Measurements from ENCODE around the gene SPAG5. TPM values are rescaled to one million over a fixed set of nuclear protein-coding genes. Genes with fewer than 3 reads are reported as not detected.

SPAG5 gene
- total RNA-seq, 2 donors from 2014 or later = 19.2 to 31.5 TPM

DNA sequence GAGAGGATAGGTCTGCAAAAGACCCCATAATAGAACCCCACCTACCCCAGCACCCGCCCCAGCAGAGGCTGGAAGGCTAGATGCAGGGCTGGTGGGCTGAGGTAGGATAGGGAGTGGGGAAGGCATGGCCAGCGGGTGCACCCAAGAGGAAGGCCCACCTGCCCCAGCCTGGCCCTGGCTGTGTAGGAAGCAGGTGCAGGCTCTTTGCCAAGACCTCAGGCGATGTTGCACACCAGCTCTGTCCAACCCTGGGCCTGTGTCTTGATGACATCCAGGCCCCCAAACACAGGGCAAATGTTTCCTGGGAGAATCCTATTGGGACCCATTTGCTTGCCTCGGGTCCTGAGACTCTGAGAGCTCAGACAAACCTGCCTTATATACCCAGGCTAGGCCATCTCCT is 58.6 kb downstream of the SPAG5 start:
- no peaks in the 10 kb centered on the region for H3K9me3 ChIP-seq (ENCODE audit: control insufficient read depth, low read length, poor library complexity, severe bottlenecking)
- H3K4me3 Mint-ChIP-seq = peak overlapping the region; percentile 15
- peaks cover 4% of the 10 kb centered on the region for H3K36me3 Mint-ChIP-seq (ENCODE audit: low read depth)
- peak overlapping the region; percentile 54 for H3K27ac Mint-ChIP-seq
- ATAC-seq (no peak), DNase-seq (no peak)
- H3K4me1 Mint-ChIP-seq = peaks cover 4% of the 10 kb centered on the region
- no peaks in the 10 kb centered on the region for H3K27me3 Mint-ChIP-seq

DNA sequence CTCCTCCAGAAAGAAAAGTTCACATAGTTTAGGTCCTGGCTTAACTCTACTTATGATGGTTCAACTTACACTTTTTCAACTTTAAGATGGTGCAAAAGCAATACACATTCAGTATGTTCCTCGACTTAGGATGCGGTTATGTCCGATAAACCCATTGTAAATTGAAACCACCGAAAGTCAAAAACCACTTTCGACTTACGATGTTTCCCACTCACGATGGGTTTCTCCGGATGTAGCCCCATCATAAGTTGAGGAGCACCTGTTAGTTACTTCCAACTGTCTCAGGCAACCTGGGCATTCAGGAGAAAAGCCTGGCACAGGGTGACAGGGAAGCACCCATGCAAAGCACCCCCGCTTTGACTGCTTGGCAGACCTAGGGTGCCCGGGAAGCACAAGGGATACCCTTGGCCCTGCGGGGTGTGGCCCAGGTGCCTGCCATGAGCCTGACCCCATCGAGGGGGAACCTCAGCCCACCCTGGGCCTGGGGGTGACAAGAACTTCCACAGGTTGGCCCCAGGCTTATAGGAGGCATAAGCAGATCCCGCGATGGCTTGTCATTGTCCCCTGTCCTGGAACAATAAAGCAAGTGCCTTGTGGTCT is 60.4 kb downstream of the SPAG5 start:
- DNase-seq (no peak), ATAC-seq (no peak)
- Mint-ChIP-seq H3K27me3 (no peaks in the 10 kb centered on the region), H3K4me1 (peaks cover 2% of the 10 kb centered on the region), H3K27ac (peak overlapping the region; percentile 29), H3K4me3 (no peak overlapping the region), H3K36me3 (ENCODE audit: low read depth) (no peaks in the 10 kb centered on the region)
- no peaks in the 10 kb centered on the region for H3K9me3 ChIP-seq (ENCODE audit: control insufficient read depth, low read length, poor library complexity, severe bottlenecking)

DNA sequence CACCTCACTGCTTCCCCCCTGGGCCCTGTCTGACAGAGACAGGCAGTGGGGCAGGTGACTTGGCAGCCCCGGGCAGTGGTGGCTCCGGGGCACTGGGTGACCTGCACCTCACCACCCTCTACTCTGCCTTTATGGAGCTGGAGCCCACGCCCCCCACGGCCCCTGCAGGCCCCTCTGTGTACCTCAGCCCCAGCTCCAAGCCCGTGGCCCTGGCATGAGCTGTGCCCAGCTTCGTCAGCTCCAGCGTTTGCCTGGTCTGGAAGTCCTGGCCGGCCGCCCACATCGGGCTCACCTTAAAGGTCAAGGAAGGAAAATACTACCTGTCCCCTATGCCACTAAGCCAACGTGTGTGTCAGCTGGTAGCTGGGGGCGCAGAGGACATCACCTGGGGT is 61.6 kb downstream of the SPAG5 start:
- Mint-ChIP-seq H3K27ac (peak overlapping the region; percentile 21), H3K36me3 (ENCODE audit: low read depth) (no peaks in the 10 kb centered on the region), H3K4me1 (peaks cover 3% of the 10 kb centered on the region), H3K27me3 (no peaks in the 10 kb centered on the region), H3K4me3 (no peak overlapping the region)
- no peaks in the 10 kb centered on the region for H3K9me3 ChIP-seq (ENCODE audit: control insufficient read depth, low read length, poor library complexity, severe bottlenecking)
- DNase-seq (no peak), ATAC-seq (no peak)

DNA sequence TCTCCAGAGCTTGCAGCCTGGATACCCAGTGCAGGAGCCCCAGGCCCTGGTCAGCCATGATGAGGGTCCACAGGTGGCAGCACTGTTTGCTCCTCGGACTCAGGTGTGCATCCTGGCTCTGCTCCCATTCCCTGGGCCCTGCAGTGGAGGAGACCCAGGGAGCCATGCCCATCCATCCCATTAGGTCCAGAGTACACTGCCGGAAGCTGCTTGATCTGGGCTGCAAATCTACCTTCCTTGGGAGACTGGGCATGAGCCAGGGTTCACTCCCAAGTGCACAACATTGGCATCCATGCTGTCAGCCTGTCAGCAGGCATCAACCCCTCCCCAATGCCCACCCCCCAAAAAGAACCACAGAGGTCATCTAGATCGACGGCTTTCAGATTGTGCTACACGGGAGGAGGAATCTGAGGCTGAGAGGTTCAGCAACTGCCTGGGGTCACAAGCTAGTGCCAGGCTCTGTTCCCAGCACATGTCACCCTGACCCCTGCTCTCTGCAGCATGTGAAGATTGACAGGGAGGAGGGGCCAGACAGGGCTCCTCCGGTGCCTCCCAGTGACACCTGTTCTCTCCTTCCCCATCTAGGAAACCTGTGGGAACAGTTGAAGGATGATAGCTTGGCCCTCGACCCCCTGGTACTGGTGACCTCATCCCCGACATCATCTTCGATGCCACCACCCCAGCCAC is 62.1 kb downstream of the SPAG5 start:
- H3K4me3 Mint-ChIP-seq = no peak overlapping the region
- no peaks in the 10 kb centered on the region for H3K9me3 ChIP-seq (ENCODE audit: control insufficient read depth, low read length, poor library complexity, severe bottlenecking)
- peaks cover 3% of the 10 kb centered on the region for H3K4me1 Mint-ChIP-seq
- ATAC-seq (no peak), DNase-seq (no peak)
- H3K27ac Mint-ChIP-seq = peak overlapping the region; percentile 21
- H3K27me3 Mint-ChIP-seq = peaks cover under 1% of the 10 kb centered on the region
- no peaks in the 10 kb centered on the region for H3K36me3 Mint-ChIP-seq (ENCODE audit: low read depth)

DNA sequence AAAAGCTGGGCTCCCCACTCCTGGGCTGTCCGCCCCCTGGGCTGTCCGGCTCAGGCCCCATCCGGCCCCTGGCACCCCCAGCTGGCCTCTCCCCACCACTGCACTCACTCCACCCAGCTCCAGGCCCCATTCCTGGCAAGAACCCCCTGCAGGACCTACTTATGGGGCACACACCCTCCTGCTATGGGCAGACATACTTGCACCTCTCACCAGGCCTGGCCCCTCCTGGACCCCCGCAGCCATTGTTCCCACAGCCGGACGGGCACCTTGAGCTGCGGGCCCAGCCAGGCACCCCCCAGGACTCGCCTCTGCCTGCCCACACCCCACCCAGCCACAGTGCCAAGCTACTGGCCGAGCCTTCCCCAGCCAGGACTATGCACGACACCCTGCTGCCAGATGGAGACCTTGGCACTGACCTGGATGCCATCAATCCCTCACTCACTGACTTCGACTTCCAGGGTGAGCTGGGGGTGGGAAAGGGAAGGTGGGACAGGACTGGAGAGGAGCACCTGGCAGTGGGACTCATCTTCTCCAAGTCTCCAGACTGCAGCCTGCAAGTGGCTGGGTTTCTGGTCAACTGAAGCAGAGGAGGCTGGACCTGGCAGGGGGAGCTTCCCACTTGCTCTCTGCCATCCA is 64.0 kb downstream of the SPAG5 start:
- no peaks in the 10 kb centered on the region for H3K36me3 Mint-ChIP-seq (ENCODE audit: low read depth)
- H3K4me3 Mint-ChIP-seq = no peak overlapping the region
- ATAC-seq (no peak), DNase-seq (no peak)
- H3K9me3 ChIP-seq (ENCODE audit: control insufficient read depth, low read length, poor library complexity, severe bottlenecking) = no peaks in the 10 kb centered on the region
- peaks cover 3% of the 10 kb centered on the region for H3K4me1 Mint-ChIP-seq
- no peak overlapping the region for H3K27ac Mint-ChIP-seq
- peaks cover 7% of the 10 kb centered on the region for H3K27me3 Mint-ChIP-seq

DNA sequence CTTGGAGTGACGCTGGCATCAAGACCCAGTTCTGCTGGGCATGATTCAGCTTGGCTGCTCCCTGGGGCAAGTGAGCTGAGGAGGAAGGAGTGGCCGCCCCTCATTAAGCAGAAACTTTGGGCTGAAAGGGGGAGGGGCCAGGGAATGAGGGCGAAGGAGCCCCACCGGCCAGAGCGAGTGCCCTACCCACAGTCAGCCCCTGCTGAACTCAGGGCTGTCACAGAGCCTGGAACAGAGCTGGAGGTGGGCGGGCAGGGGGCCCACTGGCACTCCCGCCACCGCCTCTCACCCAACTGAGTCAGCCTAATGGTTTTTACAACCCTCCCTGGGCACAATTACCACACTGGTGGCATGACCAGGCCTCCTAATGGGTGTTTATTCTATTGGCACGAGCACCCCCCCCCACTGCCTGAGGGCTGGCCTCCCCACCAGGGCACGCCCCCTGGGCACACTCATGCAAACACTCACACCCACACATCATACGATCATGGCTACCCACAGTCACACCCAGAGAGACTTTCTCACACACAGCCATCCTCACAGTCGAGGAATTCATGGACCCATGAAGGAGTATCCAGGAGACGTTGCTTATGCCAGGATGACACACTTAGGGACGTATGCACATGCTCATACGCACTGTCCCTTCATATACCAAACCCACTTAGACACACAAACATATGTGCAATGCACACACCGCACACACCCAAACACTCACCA is 65.6 kb downstream of the SPAG5 start:
- Mint-ChIP-seq H3K36me3 (ENCODE audit: low read depth) (no peaks in the 10 kb centered on the region), H3K27ac (no peak overlapping the region), H3K27me3 (peaks cover 7% of the 10 kb centered on the region), H3K4me1 (peaks cover 3% of the 10 kb centered on the region), H3K4me3 (no peak overlapping the region)
- DNase-seq (no peak), ATAC-seq (no peak)
- H3K9me3 ChIP-seq (ENCODE audit: control insufficient read depth, low read length, poor library complexity, severe bottlenecking) = no peaks in the 10 kb centered on the region

DNA sequence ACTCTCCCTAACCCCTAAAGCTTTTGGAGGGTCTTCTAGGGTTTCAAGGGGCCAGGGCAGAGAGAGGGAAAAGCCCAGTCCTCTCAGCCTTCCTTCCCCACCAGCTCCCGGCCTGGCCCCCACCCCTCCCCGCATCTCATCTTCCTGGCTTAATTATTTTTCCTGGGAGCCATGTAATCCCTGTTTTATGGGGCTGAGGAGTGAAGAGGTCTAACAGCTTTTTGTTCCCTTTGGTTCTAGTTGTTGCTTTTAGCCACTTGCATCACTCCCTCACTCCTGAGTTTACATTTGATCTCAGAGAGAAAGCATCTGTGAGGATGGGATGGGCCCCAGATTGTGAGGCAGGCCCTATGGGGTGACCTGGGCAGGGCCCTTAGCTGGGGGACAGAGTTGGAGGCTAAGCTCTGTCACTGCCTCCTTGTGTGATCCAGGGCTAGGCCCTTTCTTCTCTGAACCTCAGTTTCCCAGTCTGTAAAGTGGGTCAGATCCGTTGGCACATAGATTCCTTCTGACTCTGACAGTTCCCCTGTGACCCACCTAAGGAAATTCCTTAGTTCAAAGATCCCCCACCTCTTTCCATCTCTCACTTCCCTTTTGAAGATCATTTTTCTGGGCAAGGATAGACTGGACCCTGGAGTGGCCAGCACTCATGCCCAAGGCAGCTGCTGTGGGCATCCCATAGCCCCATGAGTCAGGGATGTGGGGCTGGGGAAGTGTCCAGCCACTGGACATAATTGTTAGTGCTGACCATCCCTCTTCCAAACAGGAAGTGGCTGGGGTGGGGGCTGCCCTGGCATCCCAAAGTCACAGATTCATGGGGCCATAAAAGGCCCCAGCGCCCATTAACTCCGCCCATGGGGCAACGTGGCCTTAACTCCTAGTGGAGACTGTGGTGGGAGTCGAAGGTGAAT is 66.5 kb downstream of the SPAG5 start:
- H3K4me1 Mint-ChIP-seq = peaks cover 3% of the 10 kb centered on the region
- H3K36me3 Mint-ChIP-seq (ENCODE audit: low read depth) = no peaks in the 10 kb centered on the region
- peaks cover 7% of the 10 kb centered on the region for H3K27me3 Mint-ChIP-seq
- ATAC-seq (no peak), DNase-seq (no peak)
- H3K27ac Mint-ChIP-seq = no peak overlapping the region
- no peak overlapping the region for H3K4me3 Mint-ChIP-seq
- H3K9me3 ChIP-seq (ENCODE audit: control insufficient read depth, low read length, poor library complexity, severe bottlenecking) = no peaks in the 10 kb centered on the region

DNA sequence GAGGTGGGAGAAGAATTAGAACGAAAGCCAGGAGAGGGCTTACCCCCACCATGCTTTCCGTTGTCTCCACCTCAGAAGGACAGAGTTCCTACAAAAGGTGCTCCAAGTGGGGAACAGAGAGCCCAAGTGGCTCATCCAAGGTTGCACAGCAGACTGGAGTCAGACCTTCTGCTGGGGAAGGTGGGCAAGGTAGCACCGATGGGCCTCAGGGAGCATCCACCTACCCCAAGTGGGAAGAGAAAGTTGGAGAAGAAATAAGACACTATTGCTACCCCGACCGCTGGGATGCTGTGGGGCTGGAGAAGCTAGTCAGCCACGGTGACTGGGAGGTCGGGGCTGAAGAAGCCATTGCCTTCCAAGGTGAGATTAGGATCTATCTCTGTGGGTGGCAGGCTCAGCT is 67.9 kb downstream of the SPAG5 start:
- Mint-ChIP-seq H3K27me3 (peaks cover 7% of the 10 kb centered on the region), H3K27ac (no peak overlapping the region), H3K4me1 (peaks cover 5% of the 10 kb centered on the region), H3K4me3 (no peak overlapping the region), H3K36me3 (ENCODE audit: low read depth) (no peaks in the 10 kb centered on the region)
- H3K9me3 ChIP-seq (ENCODE audit: control insufficient read depth, low read length, poor library complexity, severe bottlenecking) = no peaks in the 10 kb centered on the region
- DNase-seq (no peak), ATAC-seq (no peak)

DNA sequence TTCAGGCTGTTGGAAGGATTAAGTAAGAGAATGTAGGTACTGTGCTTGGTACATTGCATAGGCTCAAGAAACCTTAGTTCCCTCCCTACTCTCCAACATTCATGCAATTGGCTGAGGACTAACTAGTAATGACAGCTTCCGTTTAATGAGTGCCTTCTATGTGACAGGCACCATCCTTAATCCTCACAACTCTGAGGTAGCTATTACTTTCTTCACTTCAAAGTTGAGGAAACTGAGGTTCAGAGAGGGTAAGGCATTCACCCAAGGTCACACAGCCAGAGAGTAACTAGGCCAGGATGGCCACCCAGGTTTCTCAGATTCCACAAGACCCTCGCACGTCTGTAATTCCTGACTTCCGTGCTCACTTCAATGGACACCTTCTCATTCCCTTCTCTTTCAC is 68.6 kb downstream of the SPAG5 start:
- ATAC-seq (no peak), DNase-seq (no peak)
- H3K4me1 Mint-ChIP-seq = peaks cover 5% of the 10 kb centered on the region
- H3K36me3 Mint-ChIP-seq (ENCODE audit: low read depth) = no peaks in the 10 kb centered on the region
- no peak overlapping the region for H3K27ac Mint-ChIP-seq
- peaks cover 7% of the 10 kb centered on the region for H3K27me3 Mint-ChIP-seq
- H3K4me3 Mint-ChIP-seq = no peak overlapping the region
- H3K9me3 ChIP-seq (ENCODE audit: control insufficient read depth, low read length, poor library complexity, severe bottlenecking) = no peaks in the 10 kb centered on the region

DNA sequence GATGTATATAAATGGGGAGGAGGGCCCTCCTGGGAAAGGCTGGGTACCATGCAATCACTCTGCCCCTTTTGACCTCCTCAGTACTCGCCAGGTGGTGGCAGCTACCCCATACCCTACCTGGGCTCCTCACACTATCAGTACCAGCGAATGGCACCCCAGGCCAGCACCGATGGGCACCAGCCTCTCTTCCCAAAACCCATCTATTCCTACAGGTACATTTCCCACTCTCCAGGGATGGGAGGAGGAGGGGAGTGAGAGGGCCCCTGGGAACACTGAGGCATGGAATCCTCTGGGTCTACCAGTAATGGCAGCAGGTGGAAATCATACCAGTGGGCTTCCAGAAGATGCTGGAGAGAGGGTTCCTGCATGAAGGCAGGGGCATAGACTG is 69.8 kb downstream of the SPAG5 start:
- Mint-ChIP-seq H3K36me3 (ENCODE audit: low read depth) (no peaks in the 10 kb centered on the region), H3K27me3 (peaks cover 7% of the 10 kb centered on the region), H3K4me3 (no peak overlapping the region), H3K27ac (no peak overlapping the region), H3K4me1 (peaks cover 5% of the 10 kb centered on the region)
- H3K9me3 ChIP-seq (ENCODE audit: control insufficient read depth, low read length, poor library complexity, severe bottlenecking) = no peaks in the 10 kb centered on the region
- ATAC-seq (no peak), DNase-seq (no peak)

DNA sequence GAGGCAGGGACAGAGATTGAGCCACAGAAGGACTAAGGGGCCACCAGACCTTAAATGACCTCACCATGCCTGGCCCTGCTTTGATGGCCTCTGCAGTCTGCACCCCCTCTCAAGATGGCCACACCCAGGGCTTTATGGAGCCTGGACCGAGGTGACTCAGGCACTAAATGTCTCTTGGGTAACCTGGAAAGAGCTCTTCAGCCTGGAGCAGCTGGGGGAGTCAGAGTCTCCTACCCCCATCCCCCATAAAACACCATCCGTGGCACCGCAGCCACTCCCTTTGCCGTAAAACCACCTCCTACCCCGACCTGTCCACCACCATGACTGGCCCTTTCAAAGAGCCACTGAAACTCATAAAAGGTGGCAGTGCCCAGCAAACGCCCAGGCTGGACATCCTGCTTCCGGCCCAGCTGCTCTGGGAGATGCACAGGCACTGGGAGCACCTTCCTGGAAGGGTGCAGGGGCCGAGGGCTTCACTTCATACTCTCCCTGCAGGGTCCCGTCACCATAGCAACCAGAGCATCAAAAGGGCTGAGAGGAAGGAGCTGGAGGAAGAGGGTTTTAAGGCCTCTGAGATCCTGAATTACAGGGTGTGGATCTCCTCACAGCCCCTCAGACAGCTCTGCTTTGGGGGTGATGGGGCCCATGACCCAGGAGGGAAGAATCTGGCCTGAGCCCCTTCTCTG is 70.4 kb downstream of the SPAG5 start:
- no peaks in the 10 kb centered on the region for H3K36me3 Mint-ChIP-seq (ENCODE audit: low read depth)
- no peak overlapping the region for H3K4me3 Mint-ChIP-seq
- peaks cover 4% of the 10 kb centered on the region for H3K4me1 Mint-ChIP-seq
- H3K27me3 Mint-ChIP-seq = peaks cover 7% of the 10 kb centered on the region
- DNase-seq (no peak), ATAC-seq (no peak)
- peak overlapping the region; percentile 79 for H3K27ac Mint-ChIP-seq
- no peaks in the 10 kb centered on the region for H3K9me3 ChIP-seq (ENCODE audit: control insufficient read depth, low read length, poor library complexity, severe bottlenecking)

DNA sequence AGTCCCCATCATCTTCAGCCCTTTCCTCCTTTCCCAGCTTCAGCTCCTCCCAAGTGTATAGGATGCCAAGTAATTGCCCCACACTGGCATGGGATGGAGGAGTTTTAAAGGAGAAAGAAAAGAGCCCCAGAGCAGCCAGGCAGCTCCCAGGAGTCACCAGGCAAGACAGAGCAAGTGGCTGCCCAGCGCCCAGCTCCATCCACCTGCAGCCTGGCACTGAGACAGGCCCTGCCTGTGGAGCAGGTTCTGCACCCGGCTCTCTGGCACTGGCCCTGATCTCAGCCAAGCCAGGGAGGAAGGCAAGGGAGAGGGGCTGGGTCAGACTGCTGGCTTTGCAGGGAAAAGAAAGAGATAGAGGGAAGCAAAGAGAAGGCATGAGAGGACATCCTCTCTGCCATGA is 71.0 kb downstream of the SPAG5 start:
- Mint-ChIP-seq H3K27ac (peak overlapping the region; percentile 79), H3K27me3 (peaks cover 7% of the 10 kb centered on the region)

More for the DNA sequence above, 71.0 kb downstream of the SPAG5 start:
- H3K9me3 ChIP-seq (ENCODE audit: control insufficient read depth, low read length, poor library complexity, severe bottlenecking) = no peaks in the 10 kb centered on the region
- Mint-ChIP-seq H3K4me3 (no peak overlapping the region), H3K4me1 (peaks cover 2% of the 10 kb centered on the region), H3K36me3 (ENCODE audit: low read depth) (no peaks in the 10 kb centered on the region)
- ATAC-seq (no peak), DNase-seq (no peak)

Measured in T-helper 17 cell (primary cell).